Measurements from ENCODE around the gene NPHP4.

The NPHP4 gene

DNA sequence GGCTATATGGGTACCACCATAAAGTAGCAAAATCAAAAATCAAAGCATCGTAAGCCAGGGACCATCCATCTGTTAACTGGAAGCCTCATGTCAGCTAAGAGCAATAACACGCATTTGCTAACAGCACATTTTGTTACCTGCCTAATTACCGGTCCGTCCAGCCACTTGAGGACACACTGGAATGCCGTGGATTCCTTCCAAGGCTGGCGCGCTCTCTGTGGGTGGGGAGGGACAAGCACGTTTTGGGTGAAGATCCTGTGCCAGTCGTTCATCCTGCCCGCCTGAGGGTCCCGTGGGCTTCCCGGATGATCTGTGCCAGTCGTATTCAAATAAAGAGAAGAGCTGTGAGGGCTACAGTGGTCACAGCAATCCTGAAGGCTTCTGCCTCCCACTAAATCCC lies 6.2 kb downstream of the NPHP4 start:
- no peak for DNase-seq

GRCh38 chr1:5985250-5985649 lies 7.0 kb downstream of the NPHP4 start:
- no peak for DNase-seq

DNA sequence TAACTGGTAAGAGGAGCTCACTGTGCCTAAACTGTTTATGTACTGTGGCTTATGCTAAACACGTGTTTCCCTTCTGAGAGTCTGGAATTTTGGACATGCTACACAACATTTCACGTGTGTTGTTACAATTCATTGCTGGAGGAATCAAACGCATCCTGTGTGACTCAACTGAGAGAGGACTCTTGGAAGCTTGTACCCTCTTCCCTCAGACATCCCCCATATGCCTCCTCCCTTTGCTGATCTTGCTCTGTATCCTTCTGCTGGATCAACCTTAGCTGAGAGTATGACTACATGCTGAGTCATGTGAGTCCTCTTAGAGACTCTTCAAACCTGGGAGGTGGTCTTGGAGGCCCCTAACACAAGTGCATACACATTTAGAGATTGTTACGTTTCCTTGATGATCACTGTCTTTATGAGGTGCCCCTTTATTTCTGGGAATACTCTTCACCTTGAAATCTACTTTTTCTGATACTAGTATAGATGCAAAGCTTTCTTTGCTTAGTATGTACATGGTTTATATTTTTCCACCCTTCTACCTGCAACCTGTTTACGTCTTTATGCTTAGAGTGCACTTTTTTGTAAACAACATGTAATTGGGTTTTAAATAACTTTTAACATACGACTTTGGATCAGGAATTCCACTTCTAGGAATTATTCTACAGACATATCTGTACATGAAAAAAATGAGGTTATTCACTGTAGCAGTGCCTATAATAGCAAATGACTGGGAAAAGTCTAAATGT lies 8.7 kb downstream of the NPHP4 start:
- no peak for DNase-seq

DNA sequence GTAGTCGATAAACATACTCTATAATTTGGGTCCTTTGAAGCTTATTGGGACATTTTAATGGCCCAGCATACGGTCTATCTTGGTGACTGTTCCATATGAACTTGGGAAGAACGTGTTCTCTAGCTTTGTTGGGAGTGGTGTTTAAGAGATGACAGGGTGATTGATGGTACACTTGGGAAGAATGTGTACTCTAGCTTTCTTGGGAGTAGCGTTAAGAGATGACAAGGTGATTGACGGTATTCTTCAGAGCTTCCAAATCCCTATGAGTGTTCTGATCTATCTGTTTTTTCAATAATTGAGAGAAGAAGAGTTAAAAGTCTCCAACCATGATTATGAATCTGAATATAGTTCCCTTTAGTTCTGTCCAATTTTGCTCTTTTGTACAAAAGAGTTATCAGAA lies 9.4 kb downstream of the NPHP4 start:
- DNase-seq = no peak

- DNase-seq = no peak
Measured at GRCh38 chr1:5982276-5982675, 9.9 kb downstream of the NPHP4 start.

DNA sequence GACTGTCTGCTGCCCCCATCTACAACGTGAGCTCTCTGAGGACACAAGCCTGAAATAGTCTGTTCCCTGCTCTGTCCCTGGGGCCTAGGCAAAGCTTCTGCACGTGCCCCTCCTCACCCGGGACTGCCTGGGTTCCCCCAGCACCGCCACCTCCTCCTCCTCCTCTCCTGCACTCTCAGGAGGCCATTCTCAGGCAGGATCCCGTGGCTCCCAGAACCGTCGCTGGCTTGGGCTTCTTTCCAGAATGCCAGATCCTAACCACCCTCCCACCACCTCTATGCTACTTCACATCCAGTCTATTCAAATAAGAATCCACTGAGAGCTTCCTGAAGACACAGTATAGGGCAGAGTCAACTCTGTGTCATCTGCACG lies 11.2 kb downstream of the NPHP4 start:
- DNase-seq = no peak

DNA sequence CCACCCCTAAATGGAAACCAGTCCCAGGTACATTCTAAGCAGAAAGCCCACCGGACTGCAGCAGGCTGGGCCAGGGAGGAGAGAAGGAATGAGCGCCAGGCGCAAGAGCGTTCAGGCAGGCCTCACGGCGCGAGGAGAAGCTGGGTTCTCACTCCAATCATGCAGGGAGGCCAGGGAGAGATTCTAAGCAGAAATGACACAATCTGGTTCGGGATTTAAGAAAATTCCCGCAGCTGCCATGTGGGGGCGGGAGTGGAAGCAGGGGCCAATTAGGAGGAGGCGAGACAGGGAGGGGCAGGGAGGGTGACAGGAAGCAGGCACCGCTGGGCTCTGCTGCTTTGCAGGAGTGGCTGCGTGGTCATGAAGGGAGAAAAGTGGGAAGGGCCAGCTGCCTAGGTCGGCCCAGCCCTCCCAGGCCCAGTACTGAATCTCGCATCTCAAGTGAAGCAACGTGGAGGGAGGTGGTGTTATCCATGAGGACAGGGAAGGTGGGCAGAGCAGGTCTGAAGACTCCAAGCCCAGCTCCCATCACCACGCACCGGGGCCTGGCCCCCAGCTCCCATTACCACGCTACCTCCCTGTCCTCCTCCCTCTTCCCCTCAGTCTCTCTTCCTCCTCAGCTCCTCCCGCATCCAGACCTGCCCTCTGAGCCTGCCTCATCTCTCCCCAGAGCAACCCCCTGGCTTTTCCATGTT lies 11.8 kb downstream of the NPHP4 start:
- no peak for DNase-seq

GRCh38 chr1:5979536-5980313 lies 12.5 kb downstream of the NPHP4 start:
- no peak for DNase-seq

- DNase-seq = no peak
Measured at GRCh38 chr1:5978452-5978851, 13.8 kb downstream of the NPHP4 start.

DNA sequence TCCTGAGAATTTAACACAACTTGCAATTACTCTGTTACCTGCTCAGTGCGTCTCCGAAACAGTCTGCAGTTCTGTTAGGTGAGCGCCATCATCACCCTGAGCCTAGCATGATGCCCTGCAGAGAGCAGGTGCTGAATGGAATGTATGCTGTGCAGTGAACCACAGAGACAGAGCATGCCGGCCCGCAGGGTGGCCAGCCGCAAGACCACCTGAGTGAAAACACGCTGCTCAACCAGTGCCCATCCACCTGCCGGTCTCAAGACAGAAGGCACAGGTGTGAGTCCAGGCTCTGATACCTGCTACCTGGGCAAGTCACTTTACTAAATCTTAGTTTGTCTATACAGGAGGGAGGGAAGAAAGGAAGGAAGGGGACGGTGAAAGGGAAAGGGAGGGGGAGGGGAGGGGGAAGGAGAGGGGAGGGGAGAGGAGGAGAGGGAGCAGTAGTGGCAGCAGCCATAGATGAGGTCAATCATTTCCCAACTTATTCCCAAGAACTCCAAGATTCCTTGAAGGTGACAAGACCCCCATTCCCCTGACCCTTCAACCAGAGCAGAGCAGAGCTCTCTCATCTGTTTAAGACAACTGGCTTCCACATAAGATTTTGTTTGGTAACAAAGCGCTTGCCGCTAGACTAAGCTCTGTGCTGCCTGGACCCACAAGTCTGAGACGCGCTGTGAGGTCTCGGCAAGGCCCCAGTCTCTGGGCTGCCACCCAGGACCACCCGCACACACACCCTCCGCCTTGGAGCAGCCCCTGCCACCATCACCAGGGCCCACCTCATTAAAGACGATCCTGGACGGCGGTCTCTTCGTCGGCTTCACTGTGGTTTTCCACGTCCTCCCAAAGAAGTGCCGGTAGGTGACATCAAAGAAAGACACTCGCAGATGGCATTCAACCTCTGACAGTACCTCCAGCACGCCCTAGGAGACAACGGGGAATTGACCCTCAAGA lies 14.5 kb downstream of the NPHP4 start:
- DNase-seq = no peak

- no peak for DNase-seq
Measured at GRCh38 chr1:5976726-5977493, 15.3 kb downstream of the NPHP4 start.

- no peak for DNase-seq
Measured at GRCh38 chr1:5976231-5976630, 16.0 kb downstream of the NPHP4 start.

GRCh38 chr1:5975133-5975880 lies 16.9 kb downstream of the NPHP4 start:
- no peak for DNase-seq

DNA sequence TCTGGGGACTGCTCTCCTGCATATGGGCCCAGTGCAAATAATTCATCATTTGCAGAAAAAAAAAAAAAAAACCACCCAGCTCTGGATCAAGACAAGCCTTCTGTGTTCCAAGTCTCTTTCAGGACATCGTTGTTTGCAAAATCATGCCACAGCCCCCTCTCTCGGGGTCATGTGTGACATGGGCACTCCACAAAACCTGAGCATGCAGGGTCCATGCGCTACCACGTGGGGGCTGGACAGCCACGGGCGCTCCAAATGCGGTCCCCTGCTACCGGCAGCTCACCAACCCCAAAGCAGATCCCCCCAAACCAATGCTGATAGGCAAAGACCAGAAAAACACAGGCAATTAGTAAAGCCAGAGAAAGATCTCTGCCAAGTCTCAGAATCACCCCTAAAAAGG lies 17.6 kb downstream of the NPHP4 start:
- DNase-seq = no peak

DNA sequence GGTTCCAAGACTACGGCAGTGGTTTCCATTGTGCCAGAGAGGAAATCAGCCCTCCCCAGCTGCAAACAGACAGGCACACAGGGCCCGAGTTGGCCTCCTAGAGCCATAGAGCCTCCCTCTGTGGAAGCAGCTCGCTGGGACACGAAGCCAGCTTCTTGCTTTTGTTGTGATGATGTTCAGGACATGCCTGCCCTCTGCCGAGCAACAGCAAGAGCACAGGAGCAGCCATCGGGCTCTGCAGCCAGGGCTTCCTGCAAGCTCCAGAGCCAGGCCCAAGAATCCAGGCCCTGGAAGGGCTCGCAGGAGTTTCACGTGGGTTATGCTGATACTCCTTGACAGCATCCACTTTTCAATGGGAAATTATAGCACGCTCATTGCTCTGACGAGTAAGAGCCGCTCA lies 18.5 kb downstream of the NPHP4 start:
- no peak for DNase-seq

GRCh38 chr1:5972198-5972520 lies 20.1 kb downstream of the NPHP4 start:
- no peak for DNase-seq

DNA sequence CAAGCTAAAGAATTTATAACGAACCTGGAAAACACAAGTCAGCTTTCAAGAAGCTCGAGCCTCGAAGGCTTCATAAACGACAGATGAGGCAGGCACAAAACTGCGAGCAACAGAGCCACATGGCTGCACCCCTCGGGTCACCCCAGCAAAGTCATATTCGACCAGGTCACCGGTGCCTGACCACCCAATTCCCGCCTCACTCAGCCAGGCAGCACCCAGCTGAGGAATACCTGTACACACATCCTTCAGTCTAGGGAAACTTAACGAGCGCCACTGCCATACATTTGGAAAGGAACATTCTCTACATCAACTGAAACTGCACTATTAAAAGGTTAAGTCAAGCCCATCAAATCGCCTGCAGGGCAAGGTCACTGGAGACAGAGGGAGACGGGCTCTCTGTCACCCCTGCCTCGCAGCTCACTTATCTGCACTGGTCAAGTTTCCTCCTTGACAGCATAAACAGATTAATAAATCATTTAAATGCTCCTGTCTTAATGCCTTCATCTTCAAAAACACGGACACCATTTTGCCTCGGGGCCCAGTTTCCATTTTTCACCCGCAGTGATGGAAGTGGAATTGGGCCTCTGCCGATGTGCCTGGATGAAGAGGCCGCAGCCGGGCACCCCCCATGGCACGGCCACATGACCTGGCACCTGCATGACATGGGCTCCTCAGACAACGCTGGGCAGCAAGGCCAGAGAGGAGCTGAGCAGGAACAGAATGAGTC lies 20.6 kb downstream of the NPHP4 start:
- DNase-seq = no peak

DNA sequence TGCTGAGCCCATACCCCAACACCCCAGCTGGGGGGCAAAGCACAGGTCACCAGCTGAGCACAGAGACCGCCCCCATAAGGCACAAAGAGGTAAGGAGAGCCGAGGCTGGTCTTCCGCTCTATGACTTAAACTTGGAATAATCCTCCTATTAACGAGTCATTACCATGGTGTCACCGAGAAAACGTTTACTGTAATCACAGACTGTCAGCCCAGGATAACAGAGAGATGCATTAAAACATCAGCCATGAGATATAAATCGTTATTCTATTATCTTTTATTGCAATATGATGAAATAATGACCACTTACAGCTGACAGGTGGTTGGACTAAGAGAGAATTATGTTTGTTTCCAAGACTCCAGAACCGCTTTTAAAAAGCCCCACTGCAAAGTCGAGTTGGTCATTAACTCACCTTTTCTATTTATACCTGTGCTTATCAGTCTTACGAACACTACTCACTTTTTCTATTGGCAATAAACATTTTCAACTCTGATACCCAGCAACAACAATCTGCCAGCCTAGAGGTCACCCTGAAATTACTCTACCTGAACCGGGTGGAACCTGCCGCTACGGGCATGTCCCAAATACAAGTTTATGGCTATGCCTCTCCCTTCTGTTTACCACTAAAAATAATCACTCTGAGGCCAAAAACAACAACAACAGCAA lies 21.5 kb downstream of the NPHP4 start:
- DNase-seq = no peak

- DNase-seq = no peak
Measured at GRCh38 chr1:5969168-5969567, 23.1 kb downstream of the NPHP4 start.

DNA sequence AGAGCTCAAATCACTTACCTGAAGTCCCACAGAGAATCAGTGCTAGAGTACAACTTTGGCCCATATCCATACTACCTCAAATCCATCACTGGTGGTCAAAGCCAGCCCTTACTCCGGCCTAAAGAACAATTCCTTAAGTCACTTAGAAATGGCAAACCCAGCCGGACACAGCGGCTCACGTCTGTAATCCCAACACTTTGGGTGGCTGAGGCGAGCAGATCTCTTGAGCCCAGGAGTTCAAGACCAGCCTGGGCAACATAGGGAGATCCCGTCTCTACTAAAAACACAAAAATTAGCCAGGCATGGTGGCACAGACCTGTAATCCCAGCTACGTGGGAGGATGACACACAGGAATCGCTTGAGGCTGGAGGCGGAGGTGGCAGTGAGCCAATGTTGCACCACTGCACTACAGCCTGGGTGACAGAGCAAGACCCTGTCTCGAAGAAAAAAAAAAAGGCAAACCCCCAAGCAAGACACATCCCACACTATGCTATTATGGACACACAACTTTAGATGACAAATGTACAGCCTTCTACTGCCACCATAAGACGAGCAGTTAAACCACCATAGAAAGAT lies 24.0 kb downstream of the NPHP4 start:
- no peak for DNase-seq
